Endothelial cell of umbilical vein (primary cell): ENCODE results near the gene SAPCD2. TPM values are rescaled to one million over a fixed set of nuclear protein-coding genes. Genes with fewer than 3 reads are reported as not detected.

ENCODE experiments used
- BruUV-seq: library from RNA; stranded (reverse); fragments of 400-500 nt; replicated peaks from 2 replicates; lab custom pipeline; 2021; lab: Mats Ljungman, UMichigan
- CTCF ChIA-PET: fragments of 300-600, 350-600 bp; sonication (Branson Sonifier 250); formaldehyde crosslinking; loops from one replicate; lab custom pipeline; 2021; ENCODE audit warnings: antibody characterized with exemption, inconsistent platforms; lab: Charles Lee
- POLR2A ChIA-PET: fragments of 300-600, 350-600 bp; sonication (Branson Sonifier 250); formaldehyde crosslinking; loops from one replicate; lab custom pipeline; 2021; ENCODE audit warnings: antibody characterized with exemption, inconsistent platforms; lab: Charles Lee
- DNase-seq: peaks from one replicate; pipeline ENCODE4 v3.0.0-alpha.2; 2011; ENCODE audit warnings: low read depth, low spot score
- FAIRE-seq: peaks from 2 replicates; lab custom pipeline; 2011; peaks lifted over from hg19 to GRCh38; lab: Jason Lieb, UNC
- H2AFZ ChIP-seq: 2 replicates; pipeline ENCODE4 v1.6.0; 2012; ENCODE audit warnings: low read depth, low read length, control low read depth, inconsistent platforms
- H3K27ac ChIP-seq: 2 replicates; pipeline ENCODE4 v1.5.1; 2011; ENCODE audit warnings: low read depth, mild to moderate bottlenecking, control low read depth, low read length, moderate library complexity; ENCODE audit not compliant: insufficient read depth
- H3K27me3 ChIP-seq, 2 experiments: 2 replicates each; pipeline versions ENCODE4 v1.6.0 to v1.6.1; 2011; ENCODE audit warnings: low read length in 2 of 2, mixed read lengths in 1 of 2; ENCODE audit not compliant: control insufficient read depth in 2 of 2, insufficient read depth in 2 of 2
- H3K36me3 ChIP-seq, 2 experiments: 2 replicates in 1 of 2; 3 replicates in 1 of 2; pipeline ENCODE4 v1.5.1; 2011; ENCODE audit warnings: low read length in 2 of 2, mild to moderate bottlenecking in 1 of 2, moderate library complexity in 1 of 2; ENCODE audit not compliant: control insufficient read depth in 2 of 2, insufficient read depth in 2 of 2; ENCODE audit errors: extremely low read depth in 1 of 2
- H3K4me1 ChIP-seq: 3 replicates; pipeline ENCODE4 v1.5.1; 2011; ENCODE audit warnings: mild to moderate bottlenecking, low read length; ENCODE audit not compliant: control insufficient read depth, insufficient read depth; ENCODE audit errors: extremely low read depth
- H3K4me2 ChIP-seq: 2 replicates; pipeline ENCODE4 v1.6.1; 2011; ENCODE audit warnings: low read length, control low read depth, mixed read lengths; ENCODE audit not compliant: insufficient read depth
- H3K4me3 ChIP-seq, 3 experiments: fragments of 200-600 bp in 1 of 3; sonication (generic), shearing (Covaris generic) in 1 of 3; replicated peaks in 1 of 3; 2 replicates each; pipeline ENCODE4 v1.5.1; 2011 to 2016; ENCODE audit warnings: control low read depth in 3 of 3, low read length in 3 of 3, mild to moderate bottlenecking in 2 of 3, inconsistent platforms in 1 of 3, low read depth in 1 of 3, moderate library complexity in 1 of 3; ENCODE audit not compliant: insufficient read depth in 1 of 3
- H3K79me2 ChIP-seq: 2 replicates; pipeline ENCODE4 v1.6.0; 2012; ENCODE audit warnings: low read length, inconsistent platforms; ENCODE audit not compliant: control insufficient read depth, insufficient read depth
- H3K9ac ChIP-seq: replicated peaks from 2 replicates; pipeline ENCODE3; 2011; ENCODE audit warnings: low read length, control low read depth; ENCODE audit not compliant: insufficient read depth; ENCODE audit errors: extremely low read depth
- H3K9me1 ChIP-seq: replicated peaks from 3 replicates; pipeline ENCODE4 v1.6.0; 2011; ENCODE audit warnings: mild to moderate bottlenecking, low read length; ENCODE audit not compliant: control insufficient read depth, insufficient read depth; ENCODE audit errors: extremely low read depth
- H3K9me3 ChIP-seq: replicated peaks from 2 replicates; pipeline ENCODE4 v1.5.1; 2012; ENCODE audit warnings: low read length, inconsistent platforms; ENCODE audit not compliant: control insufficient read depth, insufficient read depth
- H4K20me1 ChIP-seq: replicated peaks from 2 replicates; pipeline ENCODE3; 2011; ENCODE audit warnings: mild to moderate bottlenecking, low read length; ENCODE audit not compliant: control insufficient read depth, insufficient read depth; ENCODE audit errors: extremely low read depth
- EZH2 ChIP-seq: IDR thresholded peaks from 2 replicates; pipeline ENCODE4 v1.6.1; 2012; ENCODE audit warnings: borderline replicate concordance, low read depth, mild to moderate bottlenecking, moderate library complexity, low read length, inconsistent platforms; ENCODE audit not compliant: severe bottlenecking
- FOS ChIP-seq: IDR thresholded peaks from 2 replicates; pipeline ENCODE4 v1.6.1; 2011; ENCODE audit warnings: mild to moderate bottlenecking, low read length, moderate library complexity, borderline replicate concordance; ENCODE audit not compliant: insufficient read depth
- GATA2 ChIP-seq: IDR thresholded peaks from 2 replicates; pipeline ENCODE4 v1.7.0; 2011; ENCODE audit warnings: low read depth, mild to moderate bottlenecking, moderate library complexity, mixed read lengths, low read length; ENCODE audit not compliant: insufficient read length, insufficient read depth
- JUN ChIP-seq: IDR thresholded peaks from 2 replicates; pipeline ENCODE4 v1.6.1; 2011; ENCODE audit warnings: borderline replicate concordance, low read depth; ENCODE audit not compliant: insufficient read length, insufficient read depth
- MYC ChIP-seq: IDR thresholded peaks from one replicate; pipeline ENCODE4 v1.6.1; 2011; ENCODE audit warnings: mild to moderate bottlenecking, low read depth, low read length
- POLR2A ChIP-seq: IDR thresholded peaks from 2 replicates; pipeline ENCODE4 v1.6.1; 2012; ENCODE audit warnings: low read depth, mild to moderate bottlenecking, control low read depth, low read length
- POLR2AphosphoS5 ChIP-seq: IDR thresholded peaks from 2 replicates; pipeline ENCODE4 v1.6.1; 2012; ENCODE audit warnings: low read depth, mild to moderate bottlenecking, control low read depth, low read length, moderate library complexity; ENCODE audit not compliant: insufficient read depth
- dilution Hi-C: fragments of 300-500 bp; cut with MboI; formaldehyde crosslinking; loops from one replicate; pipeline ENCODE4 v1.15.0; 2019; ENCODE audit warnings: low sequenced_read_pairs; ENCODE audit not compliant: extremely low pct_ligation_motif_present
- intact Hi-C: fragments of 100-400 bp; cut with micrococcal nuclease; formaldehyde crosslinking; loops from one replicate; pipeline ENCODE4 v1.10.0; 2022
- polyA plus RNA-seq, 4 experiments: library from polyadenylated mRNA; depleted of rRNA in 3 of 4; stranded (reverse) in 3 of 4; unstranded in 1 of 4; fragments of >200 nt; gene quantifications; 2 replicates each; pipeline versions ENCODE4 v1.2.1 to v1.2.3, GENCODE V29; 2011 to 2012; ENCODE audit warnings: missing spikeins in 1 of 4
- total RNA-seq: library from RNA; stranded (reverse); gene quantifications from 2 replicates; pipeline ENCODE4 v1.2.3, GENCODE V29; 2021
- TF ChIP-seq, protein P1 (sequence below), 2 donors: IDR thresholded peaks; 1 replicate in 1 of 2; 2 replicates in 1 of 2; pipeline ENCODE4 v1.5.1; 2011; ENCODE audit warnings: low read length in 2 of 2, mild to moderate bottlenecking in 2 of 2, moderate library complexity in 2 of 2, control low read depth in 1 of 2, inconsistent platforms in 1 of 2, low read depth in 1 of 2; ENCODE audit not compliant: insufficient read depth in 1 of 2; ENCODE audit errors: extremely low read depth in 1 of 2
- TF ChIP-seq, protein P2 (sequence below): IDR thresholded peaks from 2 replicates; pipeline ENCODE4 v1.6.1; 2011; ENCODE audit not compliant: insufficient read depth, insufficient read length

SAPCD2 gene
- total and polyA plus RNA-seq, 2 donors (not counting 3 experiments of a cell fraction or from before 2014, with no cell fraction given): 11.5 to 27.8 TPM

DNA sequence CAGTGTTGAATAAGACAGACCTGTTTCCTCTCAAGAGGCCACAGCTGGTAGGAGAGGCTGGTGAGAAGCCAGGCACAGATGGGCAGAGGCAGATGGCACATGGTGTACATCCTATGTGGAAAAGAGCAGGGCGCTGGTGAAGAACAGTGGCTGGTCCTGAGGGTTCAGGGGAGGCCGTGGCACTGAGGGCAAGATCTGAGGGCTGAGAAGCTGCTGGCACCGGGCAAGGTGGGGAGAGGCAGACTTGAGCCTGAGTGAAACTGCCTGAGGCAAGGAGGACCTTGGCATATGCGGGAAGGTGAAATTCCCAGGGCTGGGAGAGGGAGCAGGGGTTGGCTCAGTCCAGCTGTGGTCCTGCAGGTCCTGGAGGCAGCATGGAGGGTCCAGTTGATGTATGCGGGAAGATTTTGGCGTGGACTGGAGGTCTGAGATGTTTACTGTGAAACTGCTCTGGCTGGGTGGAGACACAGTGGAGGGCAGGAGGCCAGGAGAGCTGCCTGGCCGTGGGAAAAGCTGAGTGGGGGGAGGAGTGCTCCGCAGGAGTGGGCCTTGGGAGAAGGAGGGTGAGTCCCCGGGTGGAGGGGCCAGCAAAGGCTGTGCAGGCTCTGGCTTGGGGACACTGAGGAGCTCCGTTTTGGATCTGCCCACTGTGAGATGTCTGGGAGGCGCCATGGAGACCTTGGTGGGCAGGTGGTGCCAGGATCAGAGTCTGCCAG lies 19.0 kb upstream of the SAPCD2 start:
- Histone ChIP-seq H3K9me3 (no peaks in the 10 kb centered on the region), H2AFZ (no peak overlapping the region), H3K9ac (no peak overlapping the region), H3K36me3 (peaks cover 0 to 8% of the 10 kb centered on the region in 2 experiments), H3K79me2 (no peaks in the 10 kb centered on the region), H3K4me1 (peaks cover 16% of the 10 kb centered on the region), H4K20me1 (no peaks in the 10 kb centered on the region), H3K4me3 (no peak overlapping the region), H3K9me1 (no peaks in the 10 kb centered on the region), H3K27ac (no peak overlapping the region), H3K27me3 (no peaks in the 10 kb centered on the region), H3K4me2 (no peak overlapping the region)
- DNase-seq (no peak), FAIRE-seq (no peak)
- intact Hi-C loops: no loop called here
- CTCF ChIA-PET: interaction anchor here (0.6 to 1.6 kb wide), 2 partner anchors 18 to 19 kb away, joined by 3 to 5 read pairs; partner anchors contain the start of gene SAPCD2
- dilution Hi-C loops: no loop called here
- POLR2A ChIA-PET: no interaction called here
- no TSS peak for BruUV-seq
- TF ChIP-seq MYC: no peak
- TF ChIP-seq JUN: no peak
- no peak for TF ChIP-seq POLR2A
- no peak for TF ChIP-seq FOS

DNA sequence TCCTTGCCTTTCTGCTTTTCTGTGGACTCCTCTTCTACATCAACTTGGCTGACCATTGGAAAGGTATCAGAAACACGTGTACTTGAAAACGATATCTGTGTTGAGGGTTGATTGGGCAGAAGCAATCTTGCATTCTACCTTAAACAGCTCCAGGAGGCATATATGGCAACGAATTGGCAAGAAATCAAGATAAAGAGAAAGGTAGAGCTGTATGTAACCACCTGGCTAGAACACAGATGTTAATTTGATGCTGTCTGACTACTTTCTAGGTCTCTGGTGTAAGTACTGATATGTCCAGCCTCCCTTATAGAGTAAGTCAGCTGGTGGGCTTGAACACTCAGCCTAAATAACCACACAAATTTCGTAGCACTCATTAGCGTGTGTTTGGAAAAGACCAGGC lies 17.8 kb upstream of the SAPCD2 start:
- no peak for DNase-seq
- Histone ChIP-seq H3K4me1 (peaks cover 25% of the 10 kb centered on the region), H2AFZ (no peak overlapping the region), H3K27ac (no peak overlapping the region), H3K4me3 (no peak overlapping the region), H3K9ac (no peak overlapping the region), H3K27me3 (no peaks in the 10 kb centered on the region), H3K36me3 (peaks cover 0 to 8% of the 10 kb centered on the region in 2 experiments), H4K20me1 (no peaks in the 10 kb centered on the region), H3K9me1 (no peaks in the 10 kb centered on the region), H3K9me3 (no peaks in the 10 kb centered on the region), H3K4me2 (peak overlapping the region; percentile 90), H3K79me2 (no peaks in the 10 kb centered on the region)
- intact Hi-C loops (no loop called here), dilution Hi-C loops (no loop called here)
- POLR2A ChIA-PET: no interaction called here
- TF ChIP-seq GATA2 (no peak), POLR2A (no peak), POLR2AphosphoS5 (no peak), JUN (no peak), MYC (no peak), EZH2 (no peak), FOS (no peak)
- TF ChIP-seq, protein P1, sequence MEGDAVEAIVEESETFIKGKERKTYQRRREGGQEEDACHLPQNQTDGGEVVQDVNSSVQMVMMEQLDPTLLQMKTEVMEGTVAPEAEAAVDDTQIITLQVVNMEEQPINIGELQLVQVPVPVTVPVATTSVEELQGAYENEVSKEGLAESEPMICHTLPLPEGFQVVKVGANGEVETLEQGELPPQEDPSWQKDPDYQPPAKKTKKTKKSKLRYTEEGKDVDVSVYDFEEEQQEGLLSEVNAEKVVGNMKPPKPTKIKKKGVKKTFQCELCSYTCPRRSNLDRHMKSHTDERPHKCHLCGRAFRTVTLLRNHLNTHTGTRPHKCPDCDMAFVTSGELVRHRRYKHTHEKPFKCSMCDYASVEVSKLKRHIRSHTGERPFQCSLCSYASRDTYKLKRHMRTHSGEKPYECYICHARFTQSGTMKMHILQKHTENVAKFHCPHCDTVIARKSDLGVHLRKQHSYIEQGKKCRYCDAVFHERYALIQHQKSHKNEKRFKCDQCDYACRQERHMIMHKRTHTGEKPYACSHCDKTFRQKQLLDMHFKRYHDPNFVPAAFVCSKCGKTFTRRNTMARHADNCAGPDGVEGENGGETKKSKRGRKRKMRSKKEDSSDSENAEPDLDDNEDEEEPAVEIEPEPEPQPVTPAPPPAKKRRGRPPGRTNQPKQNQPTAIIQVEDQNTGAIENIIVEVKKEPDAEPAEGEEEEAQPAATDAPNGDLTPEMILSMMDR (IDR thresholded peaks at IDR 0.05; ENCODE audit: extremely low read depth in 1 of 2, insufficient read depth in 1 of 2, low read depth in 1 of 2, low read length in 2 of 2): no peak
- TF ChIP-seq, protein P2, sequence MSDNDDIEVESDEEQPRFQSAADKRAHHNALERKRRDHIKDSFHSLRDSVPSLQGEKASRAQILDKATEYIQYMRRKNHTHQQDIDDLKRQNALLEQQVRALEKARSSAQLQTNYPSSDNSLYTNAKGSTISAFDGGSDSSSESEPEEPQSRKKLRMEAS: no peak
- FAIRE-seq: no peak
- CTCF ChIA-PET: interaction anchor here (1.4 to 1.6 kb wide), 2 partner anchors 19 to 139 kb away, joined by 3 read pairs; partner anchors contain the start of gene RNF224
- no TSS peak for BruUV-seq
